Endometrium (tissue), 2 donors: Measurements from ENCODE around the gene SPDYE4.

Experiments used
- FAIRE-seq: peaks from 2 replicates; lab custom pipeline; 2012; peaks lifted over from hg19 to GRCh38; lab: Jason Lieb, UNC
- donor health status: control.
- donor health status: control.

Gene SPDYE4

GRCh38 chr17:8741366-8741765 lies 17.0 kb downstream of the SPDYE4 start:
- no peak for FAIRE-seq

DNA sequence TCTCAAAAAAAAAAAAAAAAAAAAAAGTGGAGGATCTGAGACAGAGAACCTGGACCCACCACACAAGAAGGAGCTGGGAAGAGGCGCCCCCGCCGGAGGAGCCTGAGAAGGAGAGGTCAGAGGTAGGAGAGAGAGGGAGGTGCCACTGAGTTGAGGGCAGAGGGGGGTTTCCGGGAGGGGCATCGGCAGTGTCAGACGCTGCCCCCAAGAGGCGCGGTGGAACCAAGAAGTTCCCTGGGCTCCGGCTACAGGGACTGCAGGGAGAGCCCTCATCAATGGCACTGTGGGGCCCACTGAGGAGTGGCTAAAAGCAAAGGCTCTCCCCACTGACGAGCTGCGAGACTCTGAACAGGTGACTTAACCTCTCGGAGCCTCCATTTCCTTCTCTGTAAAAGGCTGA lies 17.9 kb downstream of the SPDYE4 start:
- no peak for FAIRE-seq

GRCh38 chr17:8739097-8739496 lies 19.2 kb downstream of the SPDYE4 start:
- FAIRE-seq = no peak

- no peak for FAIRE-seq
Observed at GRCh38 chr17:8736796-8737195, 21.6 kb downstream of the SPDYE4 start.

DNA sequence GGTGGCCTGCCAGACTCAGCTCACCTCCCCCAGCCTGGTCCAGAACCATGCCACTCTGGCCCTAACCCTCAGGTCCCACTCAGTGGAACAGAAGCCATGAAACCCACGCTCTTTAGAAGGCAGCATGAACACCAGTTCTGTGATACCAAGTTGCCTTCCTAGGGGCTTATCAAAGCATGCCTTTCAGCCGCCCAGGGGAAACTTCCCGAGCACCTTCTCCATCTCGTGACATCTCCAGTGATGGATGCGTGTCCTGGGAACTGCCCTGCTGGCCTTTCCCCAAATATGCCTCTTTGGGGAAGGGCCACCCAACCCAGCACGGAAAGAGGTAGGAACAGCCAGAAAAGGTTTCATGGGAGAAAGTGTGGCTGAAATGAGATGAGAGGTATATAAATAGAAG lies 22.0 kb downstream of the SPDYE4 start:
- no peak for FAIRE-seq

DNA sequence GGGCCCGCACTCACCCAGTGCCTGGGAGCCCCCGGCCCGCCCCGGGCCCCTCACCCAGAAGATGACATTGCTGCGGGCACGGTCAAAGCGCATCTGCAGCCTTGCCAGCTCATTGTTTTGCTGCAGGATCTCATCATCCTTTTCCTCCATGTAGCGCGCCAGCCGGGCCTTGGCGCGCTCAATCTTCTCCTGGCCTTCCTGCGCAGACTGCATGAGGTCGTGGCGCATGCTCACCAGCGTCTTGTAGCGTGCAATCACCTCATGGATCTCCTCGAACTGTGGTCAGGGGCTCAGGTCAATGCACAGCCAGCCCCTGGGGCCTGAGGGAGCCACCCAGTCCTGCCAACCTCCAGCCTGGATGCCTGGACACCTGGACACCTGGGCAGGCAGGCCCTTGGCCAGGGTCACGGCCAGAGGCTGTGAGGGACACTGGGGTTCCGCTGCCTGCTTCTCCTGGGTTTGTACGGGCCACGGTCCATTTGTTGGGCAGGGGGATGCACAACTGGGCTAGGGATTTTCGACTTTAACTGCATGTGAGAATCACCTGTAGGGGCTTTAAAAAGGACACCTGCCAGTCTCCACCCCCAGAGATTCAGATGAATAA lies 22.9 kb downstream of the SPDYE4 start:
- FAIRE-seq = no peak

DNA sequence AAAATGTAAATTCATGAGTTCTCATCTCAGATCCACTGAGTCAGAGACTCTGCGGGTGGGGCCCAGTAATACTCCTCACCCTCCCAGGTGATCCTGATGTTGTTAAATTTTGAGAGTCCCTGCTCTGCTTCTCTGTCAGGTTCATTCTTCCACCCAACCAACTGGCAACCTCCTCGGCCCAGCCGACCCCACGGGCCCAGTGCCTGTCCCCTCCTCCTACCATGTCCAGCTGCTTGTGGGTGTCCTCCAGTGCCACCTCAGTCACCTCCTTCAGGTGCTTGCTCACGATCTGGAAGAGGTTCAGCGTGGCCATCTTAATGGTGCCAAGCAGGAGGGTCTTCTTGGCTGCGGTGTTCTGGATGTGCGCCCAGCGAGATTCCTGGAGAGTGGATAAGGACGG lies 23.5 kb downstream of the SPDYE4 start:
- no peak for FAIRE-seq

DNA sequence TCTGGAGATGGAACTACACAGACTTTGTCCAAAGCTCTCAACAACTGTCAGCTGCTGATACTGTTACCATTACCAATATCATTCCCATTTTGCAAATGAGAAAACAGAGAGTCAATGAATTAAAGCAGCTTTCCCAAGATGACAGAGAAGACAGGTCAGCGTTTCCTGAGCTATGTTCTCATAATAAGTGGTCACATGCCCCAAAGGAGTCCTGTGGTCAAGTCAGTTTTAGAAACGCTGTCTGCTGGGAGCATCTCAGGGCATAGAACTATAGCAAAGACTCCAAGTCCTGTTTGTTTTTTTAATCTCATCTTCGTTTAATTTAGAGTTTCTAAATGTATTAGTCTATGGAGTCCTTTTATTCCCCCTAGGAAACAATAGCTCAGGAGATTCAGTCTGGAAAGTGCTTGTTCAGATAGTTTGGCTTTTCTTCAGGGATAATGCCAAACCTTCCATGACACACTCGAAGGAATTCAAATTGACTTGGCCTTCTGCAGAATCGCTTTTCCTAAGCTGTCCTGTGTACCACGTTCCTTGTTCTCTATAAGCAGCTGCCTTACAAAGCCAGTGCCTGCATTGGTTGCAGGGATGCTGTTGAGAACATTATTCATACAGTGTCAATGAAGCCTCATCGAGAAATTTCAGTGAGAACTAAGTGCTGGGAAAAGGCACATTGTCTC lies 25.8 kb downstream of the SPDYE4 start:
- no peak for FAIRE-seq

- no peak for FAIRE-seq
Observed at GRCh38 chr17:8729860-8730259, 28.5 kb downstream of the SPDYE4 start.

- no peak for FAIRE-seq
Observed at GRCh38 chr17:8729421-8729820, 28.9 kb downstream of the SPDYE4 start.

DNA sequence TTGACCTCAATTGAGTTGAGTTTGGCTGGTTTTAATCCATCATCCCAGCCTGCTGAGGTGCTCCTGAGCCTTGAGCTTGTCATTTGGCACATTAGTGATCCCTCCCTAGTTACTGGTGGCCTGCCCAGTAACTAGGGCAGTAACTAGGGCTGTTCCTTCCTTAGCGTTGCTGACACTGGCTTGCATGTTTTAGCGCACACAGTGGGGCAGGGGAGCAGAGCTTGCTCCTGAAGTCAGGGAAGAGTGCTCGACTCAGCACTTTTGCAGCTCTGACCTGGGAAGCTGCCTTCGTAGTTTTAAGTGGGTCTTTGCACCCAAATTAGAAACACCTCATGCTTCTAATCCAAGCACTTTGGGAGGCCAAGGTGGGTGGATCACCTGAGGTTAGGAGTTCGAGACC lies 29.4 kb downstream of the SPDYE4 start:
- FAIRE-seq = no peak

DNA sequence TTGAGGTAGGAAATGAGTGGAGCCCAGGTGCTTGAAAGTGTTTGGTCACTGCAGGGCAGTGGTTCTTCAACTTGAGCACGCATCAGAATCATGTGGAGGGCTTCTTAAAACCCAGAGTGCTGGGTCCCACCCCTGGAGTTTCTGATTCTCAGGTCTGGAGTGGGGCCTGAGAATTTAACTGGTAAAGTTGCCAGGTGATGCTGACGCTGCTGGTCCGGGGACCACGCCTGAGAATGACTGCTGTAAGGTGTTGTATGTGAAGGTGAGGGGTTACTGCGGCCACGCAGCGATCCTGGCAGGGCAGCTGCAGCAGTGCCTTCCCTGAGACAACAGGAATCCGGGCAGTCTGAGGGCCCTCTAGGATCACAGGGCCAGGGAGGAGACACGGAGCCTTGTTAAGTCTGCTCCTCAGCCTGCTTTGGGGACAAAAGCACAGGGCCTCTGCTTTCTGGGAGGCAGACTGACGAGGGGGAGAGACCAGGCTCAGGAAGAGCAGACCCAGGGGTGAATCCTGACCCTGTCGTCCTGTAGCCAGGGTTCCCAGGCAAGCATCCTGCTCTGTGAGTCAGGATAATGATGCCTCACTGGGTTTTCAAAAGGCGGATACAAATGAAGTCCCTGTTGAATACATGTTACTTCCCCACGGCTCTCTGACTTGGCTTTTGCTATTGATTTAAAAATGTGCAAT lies 30.0 kb downstream of the SPDYE4 start:
- no peak for FAIRE-seq

GRCh38 chr17:8726941-8727555 lies 31.3 kb downstream of the SPDYE4 start:
- FAIRE-seq = no peak

GRCh38 chr17:8725881-8726876 lies 32.2 kb downstream of the SPDYE4 start:
- no peak for FAIRE-seq

DNA sequence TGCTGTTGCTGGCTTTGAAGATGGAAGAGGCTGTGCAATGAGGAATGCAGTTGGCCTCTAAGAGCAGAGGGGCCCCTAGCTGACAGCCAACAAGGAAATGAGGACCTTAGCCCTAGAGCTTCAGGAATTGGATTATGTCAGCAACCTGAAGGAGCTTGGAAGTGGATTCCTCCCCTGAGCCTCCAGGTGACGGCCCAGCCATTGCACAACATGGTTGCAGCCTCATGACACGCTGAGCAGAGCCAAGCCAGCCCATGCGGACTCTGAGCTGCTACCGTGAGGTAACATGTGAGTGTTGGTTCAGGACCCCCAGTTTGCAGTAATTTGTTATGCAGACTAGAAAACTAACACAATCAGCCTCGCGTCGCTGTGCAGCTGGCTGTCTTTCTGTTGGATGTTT lies 33.9 kb downstream of the SPDYE4 start:
- FAIRE-seq = no peak

- FAIRE-seq = no peak
Observed at GRCh38 chr17:8720596-8720995, 37.8 kb downstream of the SPDYE4 start.

- no peak for FAIRE-seq
Observed at GRCh38 chr17:8719291-8720246, 38.8 kb downstream of the SPDYE4 start.

DNA sequence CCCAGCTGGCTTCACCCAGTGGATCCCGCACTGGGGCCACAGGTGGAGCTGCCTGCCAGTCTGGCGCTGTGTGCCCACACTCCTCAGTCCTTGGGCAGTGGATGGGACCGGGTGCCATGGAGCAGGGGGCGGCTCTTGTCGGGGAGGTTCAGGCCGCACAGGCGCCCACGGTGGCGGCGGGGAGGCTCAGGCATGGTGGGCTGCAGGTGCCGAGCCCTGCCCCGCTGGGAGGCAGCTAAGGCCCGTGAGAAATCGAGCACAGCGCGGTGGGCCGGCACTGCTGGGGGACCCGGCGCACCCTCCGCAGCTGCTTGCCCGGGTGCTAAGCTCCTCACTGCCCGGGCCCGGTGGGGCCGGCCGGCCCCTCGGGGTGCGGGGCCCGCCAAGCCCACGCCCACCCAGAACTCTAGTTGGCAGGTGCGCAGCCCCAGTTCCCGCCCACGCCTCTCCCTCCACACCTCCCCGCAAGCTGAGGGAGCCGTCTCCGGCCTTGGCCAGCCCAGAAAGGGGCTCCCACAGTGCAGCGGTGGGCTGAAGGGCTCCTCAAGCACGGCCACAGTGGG lies 40.3 kb downstream of the SPDYE4 start:
- no peak for FAIRE-seq

DNA sequence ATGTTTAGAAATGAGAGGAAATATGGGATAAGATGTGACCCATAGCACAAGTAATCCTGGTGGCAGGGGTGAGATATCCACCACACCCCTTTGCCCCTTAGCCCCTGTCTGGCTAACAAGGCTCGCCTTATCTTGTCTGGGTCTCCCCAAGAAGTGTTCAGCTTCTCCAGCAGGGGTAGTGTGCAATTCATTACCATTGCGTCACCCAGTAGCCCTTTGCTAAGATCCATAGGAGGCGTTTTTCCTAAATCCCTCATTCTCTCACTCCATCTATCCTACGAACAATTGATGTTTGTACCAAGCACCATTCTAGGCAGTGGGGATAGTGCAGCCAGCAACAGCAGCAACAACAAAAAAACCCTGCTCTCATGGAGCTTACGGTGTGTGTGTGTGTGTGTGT lies 44.5 kb downstream of the SPDYE4 start:
- no peak for FAIRE-seq

GRCh38 chr17:8713315-8713714 lies 45.0 kb downstream of the SPDYE4 start:
- no peak for FAIRE-seq
